ENCODE measurements around the gene COTL1.
"Not testable (repeated sequence)": the region's sequence is repeated elsewhere in the genome, so short reads cannot be mapped to it uniquely, and the experiment has no call there.

COTL1 gene

DNA sequence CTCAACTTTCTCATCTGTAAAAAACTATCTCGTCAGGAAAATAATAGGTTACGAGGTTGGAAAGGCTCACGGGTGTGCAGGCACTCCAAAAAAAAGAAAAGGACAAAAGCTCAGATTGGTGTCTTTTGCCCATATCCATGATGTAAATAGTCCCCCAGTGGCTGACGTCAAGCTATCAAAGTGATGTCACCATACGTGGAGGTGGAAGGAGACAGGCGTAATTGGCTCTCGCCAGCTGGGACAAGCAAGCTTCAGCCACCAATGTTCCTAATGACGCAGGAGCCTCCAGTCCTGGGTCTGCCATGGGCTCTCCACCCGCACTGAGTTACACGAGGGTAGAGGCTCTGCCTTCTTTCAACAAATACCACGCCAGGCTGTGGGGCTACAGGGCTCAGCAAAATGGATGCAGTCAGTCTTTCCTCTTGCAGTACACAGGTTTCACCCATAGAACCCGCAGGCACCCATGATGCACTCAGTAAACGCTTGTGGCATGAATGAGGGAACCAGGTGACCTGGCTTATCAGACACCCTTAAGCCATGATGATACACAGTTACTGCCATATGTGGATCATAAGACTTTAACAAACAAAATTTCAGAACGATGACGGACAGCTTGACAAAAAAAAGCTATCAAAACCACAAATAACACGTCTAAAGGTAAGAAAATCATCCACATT lies 50.5 kb downstream of the COTL1 start:
- FAIRE-seq: no peak

- FAIRE-seq: no peak
Observed at GRCh38 chr16:84566545-84567257, 51.2 kb downstream of the COTL1 start.

GRCh38 chr16:84565669-84566495 lies 52.0 kb downstream of the COTL1 start:
- no peak for FAIRE-seq

GRCh38 chr16:84563786-84564420 lies 54.0 kb downstream of the COTL1 start:
- no peak for FAIRE-seq

DNA sequence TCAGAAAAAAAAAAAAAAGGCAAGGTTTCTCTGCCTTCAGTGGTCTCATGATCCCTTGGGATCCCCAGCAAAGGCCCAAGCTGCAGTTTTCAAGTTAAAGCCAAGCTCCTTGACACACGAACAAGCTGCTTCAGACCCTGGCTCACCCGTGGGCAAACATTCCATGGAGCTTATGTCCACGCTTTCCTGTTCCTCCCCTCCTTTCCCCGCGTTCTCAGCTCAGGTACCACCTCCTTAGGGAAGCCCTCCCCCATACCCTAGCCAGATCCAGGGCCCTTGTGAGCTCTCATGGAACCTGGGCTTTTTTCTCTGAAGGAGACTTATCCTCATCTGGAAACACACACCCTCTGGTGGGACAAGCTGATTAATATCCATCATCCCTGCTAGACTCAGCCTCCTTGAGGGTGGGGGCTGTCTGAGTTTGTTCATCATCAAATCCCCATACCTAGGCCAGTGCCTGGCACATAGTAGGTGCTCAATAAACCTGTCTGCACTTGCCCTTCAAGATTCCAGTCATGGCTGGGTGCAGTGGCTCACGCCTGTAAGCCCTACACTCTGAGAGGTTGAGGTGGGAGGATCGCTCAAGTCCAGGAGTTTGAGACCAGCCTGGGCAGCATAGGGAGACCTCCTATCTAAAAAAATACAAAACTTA lies 54.7 kb downstream of the COTL1 start:
- no peak for FAIRE-seq

- FAIRE-seq: no peak
Observed at GRCh38 chr16:84562174-84562815, 55.6 kb downstream of the COTL1 start.

- no peak for FAIRE-seq
Observed at GRCh38 chr16:84561291-84561690, 56.6 kb downstream of the COTL1 start.

DNA sequence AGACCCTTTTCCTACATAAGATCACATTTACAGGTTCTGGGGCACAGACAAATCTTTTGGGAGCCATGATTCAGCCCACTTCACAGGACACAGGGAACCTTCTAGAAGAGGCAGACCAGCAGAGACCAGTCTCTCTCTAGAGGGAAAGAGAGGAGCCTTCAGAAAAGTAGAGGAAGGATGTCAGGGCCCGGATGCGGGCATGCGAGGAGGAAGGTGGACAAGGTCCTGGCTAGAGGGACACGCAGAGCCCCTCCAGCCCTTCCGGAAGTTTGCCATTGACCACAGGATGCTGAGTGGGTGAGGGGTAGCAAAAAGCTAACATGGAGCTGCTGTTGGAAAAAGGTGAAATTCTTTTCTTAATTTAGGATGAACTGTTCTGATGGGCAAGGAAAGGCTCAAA lies 57.6 kb downstream of the COTL1 start:
- no peak for FAIRE-seq

DNA sequence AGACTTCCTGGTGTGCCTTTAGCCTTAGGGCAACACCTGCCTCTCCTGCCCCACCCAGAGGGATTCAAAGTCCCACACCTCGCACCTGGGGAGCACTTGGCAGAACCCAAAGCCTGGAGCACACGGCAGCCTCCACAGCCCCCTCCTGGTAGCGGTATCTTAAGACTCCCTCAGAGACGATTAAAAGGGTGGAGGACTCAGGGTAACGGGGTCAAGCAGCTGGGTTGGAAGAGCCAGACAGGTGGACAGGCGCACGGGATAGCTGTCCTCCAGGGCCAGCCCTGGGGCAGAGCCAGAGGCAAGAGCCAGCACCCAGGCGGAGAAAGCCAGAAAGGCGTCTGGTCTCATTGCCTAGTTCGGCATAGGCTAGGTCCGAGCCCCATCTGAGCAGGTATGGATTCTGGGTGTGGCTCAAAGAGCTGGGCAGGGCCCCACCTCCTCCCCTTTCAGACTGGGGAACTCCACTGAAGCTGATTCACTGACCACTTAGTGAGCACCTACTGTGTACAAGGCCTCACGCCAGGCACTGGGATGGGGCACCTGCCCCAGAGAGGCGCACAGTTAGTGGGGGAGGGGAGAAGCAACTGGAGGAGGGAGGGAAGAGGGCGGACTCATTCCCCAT lies 58.5 kb downstream of the COTL1 start:
- no peak for FAIRE-seq

GRCh38 chr16:84558850-84559249 lies 59.0 kb downstream of the COTL1 start:
- not testable (repeated sequence) for FAIRE-seq

- FAIRE-seq: no peak
Observed at GRCh38 chr16:84557504-84557903, 60.4 kb downstream of the COTL1 start.

- FAIRE-seq: no peak
Observed at GRCh38 chr16:84557059-84557458, 60.8 kb downstream of the COTL1 start.

GRCh38 chr16:84555418-84556196 lies 62.3 kb downstream of the COTL1 start:
- no peak for FAIRE-seq

DNA sequence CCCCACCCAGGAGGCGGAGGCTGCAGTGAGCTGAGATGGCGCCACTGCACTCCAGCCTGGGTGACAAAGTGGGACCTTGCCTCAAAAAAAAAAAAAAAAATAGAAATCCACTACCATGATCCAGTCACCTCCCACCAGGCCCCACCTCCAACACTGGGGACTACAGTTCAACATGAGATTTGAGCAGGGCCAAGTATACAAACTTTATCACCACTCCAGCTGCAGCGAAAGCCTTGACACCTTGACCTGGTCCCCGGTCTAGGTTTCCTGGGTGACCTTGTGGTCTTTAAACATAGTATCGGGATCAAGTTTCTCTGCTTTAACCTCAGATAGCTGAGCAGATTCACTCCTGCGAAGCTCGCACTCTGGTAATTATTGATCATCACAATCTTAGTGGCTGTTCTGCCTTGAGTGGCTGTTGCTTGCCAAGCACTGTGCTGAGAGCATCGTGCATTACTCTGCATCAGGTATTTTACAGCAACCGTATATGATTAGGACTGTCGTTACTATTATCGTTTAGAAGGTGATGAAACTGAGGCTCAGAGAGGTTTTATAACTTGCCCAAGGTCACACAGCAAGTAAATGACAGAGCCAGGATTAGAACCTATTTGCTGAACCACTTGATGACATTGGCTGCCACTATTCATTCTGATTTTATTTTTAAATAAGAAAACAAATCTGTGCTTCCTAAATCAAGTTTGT lies 63.1 kb downstream of the COTL1 start:
- no peak for FAIRE-seq

DNA sequence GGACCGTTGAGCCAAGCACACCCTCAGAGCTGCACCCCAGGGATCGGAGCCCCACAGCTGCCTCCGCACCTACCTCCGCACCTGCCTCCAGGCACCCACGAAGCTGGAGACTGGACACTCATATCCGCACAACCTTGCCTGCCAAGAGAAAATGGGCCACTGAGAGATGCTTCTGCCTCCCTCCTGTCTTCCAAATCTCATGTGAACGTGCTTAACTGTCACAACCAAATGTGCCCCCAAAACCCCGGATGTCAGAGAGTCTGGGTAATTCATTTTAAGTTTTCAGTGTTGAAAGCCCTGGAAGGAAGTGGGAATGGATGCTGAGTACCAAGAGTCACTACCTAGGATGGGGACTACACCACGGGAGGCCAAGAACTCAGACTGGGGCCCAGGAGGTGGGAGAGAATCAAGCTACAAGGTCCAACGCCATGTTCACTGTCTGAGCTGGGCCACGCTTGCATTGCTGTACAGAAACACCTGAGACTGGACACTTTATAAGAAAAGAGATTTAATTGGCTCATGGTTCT lies 63.9 kb downstream of the COTL1 start:
- no peak for FAIRE-seq

DNA sequence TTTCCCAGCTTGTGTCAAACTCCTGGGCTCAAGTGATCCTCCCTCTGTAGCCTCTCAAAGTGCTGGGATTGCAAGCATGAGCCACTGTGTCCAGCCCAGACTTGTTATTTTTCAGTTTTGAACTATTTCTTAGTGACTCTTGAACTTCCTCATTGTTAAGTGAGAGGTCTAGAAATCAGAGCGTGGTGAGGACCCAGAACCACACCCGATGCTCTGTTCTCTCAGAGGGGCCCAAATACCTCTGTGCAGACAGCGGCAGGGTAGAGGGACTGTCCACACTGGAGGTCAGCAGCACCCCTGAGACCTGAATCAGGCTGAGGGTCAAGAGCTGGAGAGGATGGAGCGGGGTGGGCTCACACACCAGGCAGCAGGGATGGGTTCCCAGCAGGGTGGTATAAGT lies 65.7 kb downstream of the COTL1 start:
- no peak for FAIRE-seq

DNA sequence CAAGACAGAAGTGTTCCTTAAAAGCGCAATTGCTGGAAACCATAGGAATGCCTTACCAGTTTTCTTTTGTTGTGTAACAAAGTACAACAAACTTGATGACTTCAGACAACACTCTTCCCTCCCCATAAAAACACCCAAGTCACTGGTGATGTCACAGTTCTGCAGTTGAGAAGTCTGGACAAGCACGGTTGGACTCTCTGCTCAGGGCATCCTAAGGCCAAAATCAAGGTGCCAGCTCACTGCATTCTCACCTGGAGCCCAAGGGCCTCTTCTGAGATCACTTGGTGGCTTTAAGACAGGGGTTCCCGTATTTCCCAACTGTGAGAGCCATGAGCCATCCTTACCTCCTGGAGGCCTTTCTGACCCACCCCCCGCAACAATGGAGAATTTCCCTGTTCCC lies 67.8 kb downstream of the COTL1 start:
- no peak for FAIRE-seq

- no peak for FAIRE-seq
Observed at GRCh38 chr16:84548971-84549844, 68.7 kb downstream of the COTL1 start.

GRCh38 chr16:84548508-84548907 lies 69.4 kb downstream of the COTL1 start:
- no peak for FAIRE-seq
